HEK293 (cell line): ENCODE results near the gene PRPF19.

Experiments used
- CTCF ChIA-PET: fragments of 350-600 bp; formaldehyde crosslinking; extraction: SDS; loops from one replicate; lab custom pipeline; 2021; ENCODE audit warnings: antibody characterized with exemption; lab: Yijun Ruan, JAX
- POLR2A ChIA-PET: fragments of 300-600 bp; formaldehyde crosslinking; extraction: SDS; loops from one replicate; lab custom pipeline; 2020; ENCODE audit warnings: antibody characterized with exemption, inconsistent platforms; lab: Yijun Ruan, JAX
- H3K27ac ChIP-seq: fragments of 200-500 bp; sonication (Bioruptor generic); 2 replicates; pipeline ENCODE4 v1.5.1; 2014; ENCODE audit warnings: low read depth, low read length, control low read depth, inconsistent platforms; ENCODE audit errors: extremely low read depth
- H3K36me3 ChIP-seq, 2 experiments: fragments of 200-500 bp in 1 of 2; sonication (Bioruptor generic) in 1 of 2; 1 replicate in 1 of 2; 2 replicates in 1 of 2; pipeline ENCODE4 v1.5.1; 2014 to 2017; ENCODE audit warnings: inconsistent platforms in 2 of 2, low read length in 2 of 2; ENCODE audit not compliant: control insufficient read depth in 2 of 2, insufficient read depth in 1 of 2
- H3K4me1 ChIP-seq: fragments of 200-500 bp; sonication (Bioruptor generic); 2 replicates; pipeline ENCODE4 v1.5.1; 2014; ENCODE audit warnings: mild to moderate bottlenecking, low read length, inconsistent platforms; ENCODE audit not compliant: control insufficient read depth, insufficient read depth
- H3K4me3 ChIP-seq: 2 replicates; pipeline ENCODE4 v1.5.1; 2011; ENCODE audit warnings: low read depth, mild to moderate bottlenecking, control low read depth, low read length, moderate library complexity
- H3K9me3 ChIP-seq: fragments of 200-500 bp; sonication (Bioruptor generic); 2 replicates; pipeline ENCODE4 v1.5.1; 2014; ENCODE audit warnings: low read depth, low read length, inconsistent platforms; ENCODE audit not compliant: control insufficient read depth, insufficient read depth
- BCL11A ChIP-seq: fragments of 450-650 bp; formaldehyde crosslinking; IDR thresholded peaks from 2 replicates; pipeline ENCODE4 v1.5.1; 2016; ENCODE audit warnings: low read depth, missing biosample characterization, missing genetic modification characterization
- RBAK ChIP-seq: fragments of 450-650 bp; formaldehyde crosslinking; IDR thresholded peaks from 2 replicates; pipeline ENCODE4 v1.5.1; 2016; ENCODE audit warnings: missing biosample characterization, missing genetic modification characterization
- SALL2 ChIP-seq: fragments of 450-650 bp; formaldehyde crosslinking; IDR thresholded peaks from 2 replicates; pipeline ENCODE4 v1.5.0; 2017; ENCODE audit warnings: missing biosample characterization, mild to moderate bottlenecking, missing genetic modification characterization, borderline replicate concordance
- SCRT2 ChIP-seq: fragments of 450-650 bp; formaldehyde crosslinking; IDR thresholded peaks from 2 replicates; pipeline ENCODE4 v1.5.1; 2016; ENCODE audit warnings: missing biosample characterization, missing genetic modification characterization
- SETDB1 ChIP-seq: IDR thresholded peaks from one replicate; pipeline ENCODE4 v1.6.1; 2017; ENCODE audit warnings: mild to moderate bottlenecking, low read length, moderate library complexity, mixed read lengths; ENCODE audit not compliant: insufficient read length
- SP7 ChIP-seq: fragments of 450-650 bp; formaldehyde crosslinking; IDR thresholded peaks from 2 replicates; pipeline ENCODE4 v1.5.1; 2016; ENCODE audit warnings: missing biosample characterization, missing genetic modification characterization
- ZBTB1 ChIP-seq: fragments of 450-650 bp; formaldehyde crosslinking; IDR thresholded peaks from 2 replicates; pipeline ENCODE4 v1.5.1; 2016; ENCODE audit warnings: missing biosample characterization, missing genetic modification characterization
- ZBTB17 ChIP-seq: fragments of 450-650 bp; formaldehyde crosslinking; IDR thresholded peaks from 2 replicates; pipeline ENCODE4 v1.5.1; 2016; ENCODE audit warnings: missing biosample characterization, missing genetic modification characterization
- ZBTB7A ChIP-seq: fragments of 450-650 bp; formaldehyde crosslinking; IDR thresholded peaks from 2 replicates; pipeline ENCODE4 v1.5.1; 2016; ENCODE audit warnings: low read depth, missing biosample characterization, missing genetic modification characterization
- ZNF114 ChIP-seq: fragments of 450-650 bp; formaldehyde crosslinking; IDR thresholded peaks from 2 replicates; pipeline ENCODE4 v1.5.0; 2017; ENCODE audit warnings: missing biosample characterization, missing genetic modification characterization
- ZNF184 ChIP-seq: fragments of 450-650 bp; IDR thresholded peaks from 2 replicates; pipeline ENCODE4 v1.5.1; 2018; ENCODE audit warnings: missing biosample characterization, mild to moderate bottlenecking, missing genetic modification characterization
- ZNF223 ChIP-seq: fragments of 450-650 bp; formaldehyde crosslinking; IDR thresholded peaks from 2 replicates; pipeline ENCODE4 v1.5.1; 2016; ENCODE audit warnings: missing biosample characterization, missing genetic modification characterization
- ZNF324 ChIP-seq: fragments of 450-650 bp; formaldehyde crosslinking; IDR thresholded peaks from 2 replicates; pipeline ENCODE4 v1.5.1; 2016; ENCODE audit warnings: missing biosample characterization, missing genetic modification characterization
- ZNF37A ChIP-seq: fragments of 450-650 bp; IDR thresholded peaks from 2 replicates; pipeline ENCODE4 v1.5.1; 2018; ENCODE audit warnings: missing biosample characterization, missing genetic modification characterization
- ZNF416 ChIP-seq: fragments of 450-650 bp; formaldehyde crosslinking; IDR thresholded peaks from 2 replicates; pipeline ENCODE4 v1.5.1; 2016; ENCODE audit warnings: missing biosample characterization, missing genetic modification characterization
- ZNF423 ChIP-seq: fragments of 450-650 bp; formaldehyde crosslinking; IDR thresholded peaks from 2 replicates; pipeline ENCODE4 v1.5.1; 2016; ENCODE audit warnings: missing biosample characterization, missing genetic modification characterization
- ZNF501 ChIP-seq: fragments of 450-650 bp; formaldehyde crosslinking; IDR thresholded peaks from 2 replicates; pipeline ENCODE4 v1.5.1; 2016; ENCODE audit warnings: missing biosample characterization, missing genetic modification characterization
- ZNF549 ChIP-seq: fragments of 450-650 bp; IDR thresholded peaks from 2 replicates; pipeline ENCODE4 v1.5.1; 2018; ENCODE audit warnings: missing biosample characterization, missing genetic modification characterization, mild to moderate bottlenecking, inconsistent platforms, moderate library complexity
- ZNF571 ChIP-seq: fragments of 450-650 bp; formaldehyde crosslinking; IDR thresholded peaks from 2 replicates; pipeline ENCODE4 v1.5.0; 2017; ENCODE audit warnings: missing biosample characterization, missing genetic modification characterization
- ZNF585B ChIP-seq: fragments of 450-650 bp; formaldehyde crosslinking; IDR thresholded peaks from 2 replicates; pipeline ENCODE4 v1.5.1; 2016; ENCODE audit warnings: missing biosample characterization, missing genetic modification characterization
- ZNF596 ChIP-seq: fragments of 450-650 bp; IDR thresholded peaks from 2 replicates; pipeline ENCODE4 v1.5.0; 2018; ENCODE audit warnings: missing biosample characterization, mild to moderate bottlenecking, missing genetic modification characterization, moderate library complexity
- ZNF623 ChIP-seq: fragments of 450-650 bp; formaldehyde crosslinking; IDR thresholded peaks from 2 replicates; pipeline ENCODE4 v1.5.1; 2016; ENCODE audit warnings: missing biosample characterization, missing genetic modification characterization
- ZNF629 ChIP-seq: fragments of 450-650 bp; formaldehyde crosslinking; IDR thresholded peaks from 2 replicates; pipeline ENCODE4 v1.5.1; 2017; ENCODE audit warnings: missing biosample characterization, missing genetic modification characterization
- ZNF654 ChIP-seq: fragments of 450-650 bp; formaldehyde crosslinking; IDR thresholded peaks from 2 replicates; pipeline ENCODE4 v1.5.1; 2016; ENCODE audit warnings: low read depth, missing biosample characterization, missing genetic modification characterization
- ZNF785 ChIP-seq: fragments of 450-650 bp; formaldehyde crosslinking; IDR thresholded peaks from 2 replicates; pipeline ENCODE4 v1.5.1; 2016; ENCODE audit warnings: missing biosample characterization, missing genetic modification characterization
- TF ChIP-seq, protein P1 (sequence below): fragments of 450-650 bp; formaldehyde crosslinking; IDR thresholded peaks from 2 replicates; pipeline ENCODE4 v1.5.1; 2017; ENCODE audit warnings: missing biosample characterization, missing genetic modification characterization
- TF ChIP-seq, protein P2 (sequence below): fragments of 450-650 bp; formaldehyde crosslinking; conservative IDR thresholded peaks from 2 replicates; pipeline ENCODE4 v1.5.1; 2016; ENCODE audit warnings: low read depth, missing biosample characterization, missing genetic modification characterization
- TF ChIP-seq, protein P3 (sequence below): fragments of 450-650 bp; formaldehyde crosslinking; IDR thresholded peaks from 2 replicates; pipeline ENCODE4 v1.5.1; 2016; ENCODE audit warnings: missing biosample characterization, missing genetic modification characterization, low read depth
- TF ChIP-seq, protein P4 (sequence below): fragments of 450-650 bp; formaldehyde crosslinking; IDR thresholded peaks from 2 replicates; pipeline ENCODE4 v1.5.1; 2016; ENCODE audit warnings: missing biosample characterization, missing genetic modification characterization
- TF ChIP-seq, protein P5 (sequence below): fragments of 450-650 bp; formaldehyde crosslinking; IDR thresholded peaks from 2 replicates; pipeline ENCODE4 v1.5.1; 2017; ENCODE audit warnings: missing biosample characterization, missing genetic modification characterization

The PRPF19 gene

DNA sequence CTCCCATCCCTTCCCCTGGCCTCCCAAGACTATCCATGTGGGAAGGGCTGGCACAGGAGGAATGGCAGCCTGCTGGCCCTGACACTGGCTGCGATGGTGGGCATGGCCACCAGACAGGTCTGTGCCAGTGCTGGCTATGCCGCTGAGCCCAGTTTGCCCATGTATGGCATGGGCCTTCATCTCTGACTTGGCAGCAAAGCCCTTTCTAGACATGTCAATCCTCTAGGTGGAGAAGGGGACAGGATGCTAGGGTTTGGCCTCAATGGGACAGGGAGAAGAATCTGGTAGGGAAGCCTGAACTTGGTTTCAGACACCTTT is 30.3 kb downstream of the PRPF19 start:
- ChIA-PET CTCF (interaction anchor here (1.4 to 2.2 kb wide), 2 partner anchors 23 to 45 kb away, joined by 4 to 6 read pairs; no protein-coding TSS in a partner anchor), POLR2A (no interaction called here)

DNA sequence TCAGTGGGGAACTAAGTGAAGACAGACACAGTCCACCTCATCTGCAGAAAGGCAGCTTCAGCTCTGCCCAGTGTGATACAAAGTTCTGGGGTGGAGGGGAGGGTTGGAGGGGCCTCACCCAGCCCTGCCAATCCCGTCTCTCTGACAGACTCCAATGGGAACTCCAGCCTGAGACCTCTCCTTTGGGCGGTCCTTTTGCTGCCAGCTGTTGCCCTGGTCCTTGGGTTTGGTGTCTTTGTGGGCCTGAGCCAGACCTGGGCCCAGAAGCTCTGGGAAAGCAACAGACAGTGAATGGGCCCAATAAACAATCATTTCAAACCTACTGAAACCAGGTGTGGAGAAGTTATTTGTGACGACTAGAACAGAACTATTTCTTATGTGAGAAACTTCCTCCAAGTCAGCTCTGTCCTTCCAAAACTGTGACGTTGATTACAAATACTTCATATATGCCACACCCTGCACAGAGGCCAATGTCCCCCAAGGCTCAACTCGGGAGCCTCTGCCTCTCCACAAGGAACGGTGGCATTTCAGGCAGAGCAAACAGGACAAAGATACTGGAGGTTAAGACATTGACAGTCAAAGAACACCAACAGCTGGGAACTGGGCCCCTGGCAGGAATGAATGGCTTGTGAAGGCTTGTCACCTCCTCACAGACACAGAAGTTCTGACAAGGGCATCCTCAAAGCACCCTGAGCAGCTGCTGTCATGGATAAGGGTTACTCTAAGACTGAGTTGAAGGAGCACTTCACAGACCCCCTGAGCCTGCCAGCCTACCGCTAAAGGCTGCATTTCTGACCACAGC is 30.8 kb downstream of the PRPF19 start:
- ChIA-PET CTCF (interaction anchor here (0.6 to 2.2 kb wide), 3 partner anchors 24 to 556 kb away, joined by 3 to 6 read pairs (median 5); no protein-coding TSS in a partner anchor), POLR2A (no interaction called here)
- H3K4me1 ChIP-seq = no peaks in the 10 kb centered on the region

More for the DNA sequence above, 30.3 kb downstream of the PRPF19 start:
- peaks cover 0 to 28% of the 10 kb centered on the region in 2 experiments; a peak in 1 of 3 replicates for H3K36me3 ChIP-seq
- TF ChIP-seq ZBTB17 (no peak), ZNF596 (tag by site-specific recombination) (no peak), ZNF585B (no peak), RBAK (tag by site-specific recombination) (no peak), ZNF423 (tag by site-specific recombination) (no peak), ZNF549 (tag by site-specific recombination) (no peak), ZBTB7A (tag by site-specific recombination) (no peak), SCRT2 (tag by site-specific recombination) (no peak), ZNF623 (tag by site-specific recombination) (no peak), SALL2 (no peak), ZNF654 (no peak), ZNF501 (no peak), ZBTB1 (tag by site-specific recombination) (no peak), ZNF184 (no peak), ZNF223 (no peak), ZNF416 (tag by site-specific recombination) (no peak), SP7 (no peak)
- TF ChIP-seq, protein P1, sequence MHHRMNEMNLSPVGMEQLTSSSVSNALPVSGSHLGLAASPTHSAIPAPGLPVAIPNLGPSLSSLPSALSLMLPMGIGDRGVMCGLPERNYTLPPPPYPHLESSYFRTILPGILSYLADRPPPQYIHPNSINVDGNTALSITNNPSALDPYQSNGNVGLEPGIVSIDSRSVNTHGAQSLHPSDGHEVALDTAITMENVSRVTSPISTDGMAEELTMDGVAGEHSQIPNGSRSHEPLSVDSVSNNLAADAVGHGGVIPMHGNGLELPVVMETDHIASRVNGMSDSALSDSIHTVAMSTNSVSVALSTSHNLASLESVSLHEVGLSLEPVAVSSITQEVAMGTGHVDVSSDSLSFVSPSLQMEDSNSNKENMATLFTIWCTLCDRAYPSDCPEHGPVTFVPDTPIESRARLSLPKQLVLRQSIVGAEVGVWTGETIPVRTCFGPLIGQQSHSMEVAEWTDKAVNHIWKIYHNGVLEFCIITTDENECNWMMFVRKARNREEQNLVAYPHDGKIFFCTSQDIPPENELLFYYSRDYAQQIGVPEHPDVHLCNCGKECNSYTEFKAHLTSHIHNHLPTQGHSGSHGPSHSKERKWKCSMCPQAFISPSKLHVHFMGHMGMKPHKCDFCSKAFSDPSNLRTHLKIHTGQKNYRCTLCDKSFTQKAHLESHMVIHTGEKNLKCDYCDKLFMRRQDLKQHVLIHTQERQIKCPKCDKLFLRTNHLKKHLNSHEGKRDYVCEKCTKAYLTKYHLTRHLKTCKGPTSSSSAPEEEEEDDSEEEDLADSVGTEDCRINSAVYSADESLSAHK (tag by site-specific recombination) = no peak
- TF ChIP-seq, protein P2, sequence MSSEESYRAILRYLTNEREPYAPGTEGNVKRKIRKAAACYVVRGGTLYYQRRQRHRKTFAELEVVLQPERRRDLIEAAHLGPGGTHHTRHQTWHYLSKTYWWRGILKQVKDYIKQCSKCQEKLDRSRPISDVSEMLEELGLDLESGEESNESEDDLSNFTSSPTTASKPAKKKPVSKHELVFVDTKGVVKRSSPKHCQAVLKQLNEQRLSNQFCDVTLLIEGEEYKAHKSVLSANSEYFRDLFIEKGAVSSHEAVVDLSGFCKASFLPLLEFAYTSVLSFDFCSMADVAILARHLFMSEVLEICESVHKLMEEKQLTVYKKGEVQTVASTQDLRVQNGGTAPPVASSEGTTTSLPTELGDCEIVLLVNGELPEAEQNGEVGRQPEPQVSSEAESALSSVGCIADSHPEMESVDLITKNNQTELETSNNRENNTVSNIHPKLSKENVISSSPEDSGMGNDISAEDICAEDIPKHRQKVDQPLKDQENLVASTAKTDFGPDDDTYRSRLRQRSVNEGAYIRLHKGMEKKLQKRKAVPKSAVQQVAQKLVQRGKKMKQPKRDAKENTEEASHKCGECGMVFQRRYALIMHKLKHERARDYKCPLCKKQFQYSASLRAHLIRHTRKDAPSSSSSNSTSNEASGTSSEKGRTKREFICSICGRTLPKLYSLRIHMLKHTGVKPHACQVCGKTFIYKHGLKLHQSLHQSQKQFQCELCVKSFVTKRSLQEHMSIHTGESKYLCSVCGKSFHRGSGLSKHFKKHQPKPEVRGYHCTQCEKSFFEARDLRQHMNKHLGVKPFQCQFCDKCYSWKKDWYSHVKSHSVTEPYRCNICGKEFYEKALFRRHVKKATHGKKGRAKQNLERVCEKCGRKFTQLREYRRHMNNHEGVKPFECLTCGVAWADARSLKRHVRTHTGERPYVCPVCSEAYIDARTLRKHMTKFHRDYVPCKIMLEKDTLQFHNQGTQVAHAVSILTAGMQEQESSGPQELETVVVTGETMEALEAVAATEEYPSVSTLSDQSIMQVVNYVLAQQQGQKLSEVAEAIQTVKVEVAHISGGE = no peak
- TF ChIP-seq, protein P3, sequence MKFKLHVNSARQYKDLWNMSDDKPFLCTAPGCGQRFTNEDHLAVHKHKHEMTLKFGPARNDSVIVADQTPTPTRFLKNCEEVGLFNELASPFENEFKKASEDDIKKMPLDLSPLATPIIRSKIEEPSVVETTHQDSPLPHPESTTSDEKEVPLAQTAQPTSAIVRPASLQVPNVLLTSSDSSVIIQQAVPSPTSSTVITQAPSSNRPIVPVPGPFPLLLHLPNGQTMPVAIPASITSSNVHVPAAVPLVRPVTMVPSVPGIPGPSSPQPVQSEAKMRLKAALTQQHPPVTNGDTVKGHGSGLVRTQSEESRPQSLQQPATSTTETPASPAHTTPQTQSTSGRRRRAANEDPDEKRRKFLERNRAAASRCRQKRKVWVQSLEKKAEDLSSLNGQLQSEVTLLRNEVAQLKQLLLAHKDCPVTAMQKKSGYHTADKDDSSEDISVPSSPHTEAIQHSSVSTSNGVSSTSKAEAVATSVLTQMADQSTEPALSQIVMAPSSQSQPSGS (tag by site-specific recombination) = no peak
- TF ChIP-seq, all 188 proteins: peak for 0
- H3K4me3 ChIP-seq = no peak overlapping the region
- H3K4me1 ChIP-seq = no peaks in the 10 kb centered on the region
- H3K27ac ChIP-seq = no peak overlapping the region
- no peaks in the 10 kb centered on the region for H3K9me3 ChIP-seq

More for the DNA sequence above, 30.8 kb downstream of the PRPF19 start:
- H3K4me3 ChIP-seq = no peak overlapping the region
- H3K27ac ChIP-seq = no peak overlapping the region
- H3K9me3 ChIP-seq = no peaks in the 10 kb centered on the region
- H3K36me3 ChIP-seq = peaks cover 0 to 23% of the 10 kb centered on the region in 2 experiments; a peak in 1 of 3 replicates
- TF ChIP-seq BCL11A (tag by site-specific recombination) = no peak
- no peak for TF ChIP-seq ZNF571 (tag by site-specific recombination)
- no peak for TF ChIP-seq ZNF114 (tag by site-specific recombination)
- no peak for TF ChIP-seq ZNF785
- TF ChIP-seq ZNF416 (tag by site-specific recombination) = no peak
- no peak for TF ChIP-seq ZNF37A (tag by site-specific recombination)
- no peak for TF ChIP-seq ZNF629 (tag by site-specific recombination)
- no peak for TF ChIP-seq SETDB1
- TF ChIP-seq ZNF324 (tag by site-specific recombination) = no peak
- TF ChIP-seq, protein P4, sequence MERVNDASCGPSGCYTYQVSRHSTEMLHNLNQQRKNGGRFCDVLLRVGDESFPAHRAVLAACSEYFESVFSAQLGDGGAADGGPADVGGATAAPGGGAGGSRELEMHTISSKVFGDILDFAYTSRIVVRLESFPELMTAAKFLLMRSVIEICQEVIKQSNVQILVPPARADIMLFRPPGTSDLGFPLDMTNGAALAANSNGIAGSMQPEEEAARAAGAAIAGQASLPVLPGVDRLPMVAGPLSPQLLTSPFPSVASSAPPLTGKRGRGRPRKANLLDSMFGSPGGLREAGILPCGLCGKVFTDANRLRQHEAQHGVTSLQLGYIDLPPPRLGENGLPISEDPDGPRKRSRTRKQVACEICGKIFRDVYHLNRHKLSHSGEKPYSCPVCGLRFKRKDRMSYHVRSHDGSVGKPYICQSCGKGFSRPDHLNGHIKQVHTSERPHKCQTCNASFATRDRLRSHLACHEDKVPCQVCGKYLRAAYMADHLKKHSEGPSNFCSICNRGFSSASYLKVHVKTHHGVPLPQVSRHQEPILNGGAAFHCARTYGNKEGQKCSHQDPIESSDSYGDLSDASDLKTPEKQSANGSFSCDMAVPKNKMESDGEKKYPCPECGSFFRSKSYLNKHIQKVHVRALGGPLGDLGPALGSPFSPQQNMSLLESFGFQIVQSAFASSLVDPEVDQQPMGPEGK (tag by site-specific recombination) = no peak
- no peak for TF ChIP-seq ZNF623 (tag by site-specific recombination)
- TF ChIP-seq, protein P5, sequence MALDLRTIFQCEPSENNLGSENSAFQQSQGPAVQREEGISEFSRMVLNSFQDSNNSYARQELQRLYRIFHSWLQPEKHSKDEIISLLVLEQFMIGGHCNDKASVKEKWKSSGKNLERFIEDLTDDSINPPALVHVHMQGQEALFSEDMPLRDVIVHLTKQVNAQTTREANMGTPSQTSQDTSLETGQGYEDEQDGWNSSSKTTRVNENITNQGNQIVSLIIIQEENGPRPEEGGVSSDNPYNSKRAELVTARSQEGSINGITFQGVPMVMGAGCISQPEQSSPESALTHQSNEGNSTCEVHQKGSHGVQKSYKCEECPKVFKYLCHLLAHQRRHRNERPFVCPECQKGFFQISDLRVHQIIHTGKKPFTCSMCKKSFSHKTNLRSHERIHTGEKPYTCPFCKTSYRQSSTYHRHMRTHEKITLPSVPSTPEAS = no peak
- TF ChIP-seq, all 188 proteins: peak for 0
